Type B pancreatic cell (in vitro differentiated cells): ENCODE results near the gene ZNF625. TPM values are rescaled to one million over a fixed set of nuclear protein-coding genes. Genes with fewer than 3 reads are reported as not detected.
A peak's percentile ranks its signal among the peaks of the same experiment; 100 is the strongest.

Experiments used
- DNase-seq: peaks from one replicate; pipeline ENCODE4 v3.0.0; 2021; ENCODE audit warnings: mixed read lengths; ENCODE audit not compliant: unreplicated experiment; ENCODE audit errors: extremely low spot score
- H3K27ac Mint-ChIP-seq: 2 replicates; pipeline ENCODE4 v1.8.0; 2021; ENCODE audit warnings: mild to moderate bottlenecking, mixed read lengths
- H3K27me3 Mint-ChIP-seq: 2 replicates; pipeline ENCODE4 v1.8.0; 2021; ENCODE audit warnings: mixed read lengths
- H3K36me3 Mint-ChIP-seq: 2 replicates; pipeline ENCODE4 v1.8.0; 2021; ENCODE audit warnings: mixed read lengths
- H3K4me1 Mint-ChIP-seq: one replicate; pipeline ENCODE4 v1.8.0; 2021; ENCODE audit warnings: mixed read lengths; ENCODE audit not compliant: unreplicated experiment
- H3K4me3 Mint-ChIP-seq: 2 replicates; pipeline ENCODE4 v1.8.0; 2021; ENCODE audit warnings: mild to moderate bottlenecking, mixed read lengths
- H3K9me3 Mint-ChIP-seq: 2 replicates; pipeline ENCODE4 v1.8.0; 2021; ENCODE audit warnings: mixed read lengths
- CTCF ChIP-seq: fragments of 200-600 bp; sonication (generic); conservative IDR thresholded peaks from 2 replicates; pipeline ENCODE4 v1.5.0; 2021; ENCODE audit warnings: antibody characterized with exemption, mild to moderate bottlenecking
- long read RNA-seq: library from polyadenylated mRNA; unstranded; transcript quantifications from one replicate; pipeline ENCODE4 v2.0.0, GENCODE V29; 2020
- total RNA-seq: library from RNA; stranded (reverse); gene quantifications from 2 replicates; pipeline ENCODE4 v1.2.1, GENCODE V29; 2021; ENCODE audit warnings: low replicate concordance

Gene ZNF625
- total RNA-seq: 14.8 and 23.3 TPM in 2 replicates
- long read RNA-seq, partial matches to known transcripts: 0 of 5 reads
- long read RNA-seq, other reads (novel, unspliced or antisense): 5 of 5 reads

GRCh38 chr19:12156223-12157058 is at the start of gene ZNF625:
TSS of gene ZNF625 (minus strand) at chr19:12156734. CDS start at chr19:12156558, 176 bp downstream.
- Mint-ChIP-seq H3K4me3 (peak within 1 kb of the TSS; percentile 86), H3K27me3 (no peaks in the 10 kb centered on the region), H3K4me1 (peaks cover 8% of the 10 kb centered on the region), H3K36me3 (peaks cover 30% of the 10 kb centered on the region), H3K9me3 (peaks cover 8% of the 10 kb centered on the region), H3K27ac (peak within 1 kb of the TSS; percentile 89)
- peak; percentile 91 for DNase-seq
- no peak for TF ChIP-seq CTCF

DNA sequence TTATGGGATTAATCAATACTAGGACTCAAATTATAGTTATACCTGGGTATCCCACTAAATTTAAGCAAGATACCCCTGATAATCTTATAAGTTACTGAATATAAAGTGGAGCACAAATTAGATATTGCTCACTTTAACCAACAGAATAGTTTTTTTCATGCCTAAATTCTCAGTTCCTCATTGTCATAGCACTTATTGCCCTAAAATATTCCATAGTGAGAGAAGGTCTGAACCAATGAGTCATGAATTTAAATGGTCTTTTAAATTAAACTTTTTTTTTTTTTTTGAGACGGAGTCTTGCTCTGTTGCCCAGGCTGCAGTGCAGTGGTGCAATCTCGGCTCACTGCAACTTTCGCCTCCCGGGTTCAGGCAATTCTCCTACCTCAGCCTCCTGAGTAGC is 48.8 kb upstream of the ZNF625 start:
- DNase-seq: no peak
- H3K9me3 Mint-ChIP-seq: peaks cover 38% of the 10 kb centered on the region
- no peak overlapping the region for H3K4me3 Mint-ChIP-seq
- no peaks in the 10 kb centered on the region for H3K4me1 Mint-ChIP-seq
- H3K27ac Mint-ChIP-seq: no peak overlapping the region
- peaks cover 49% of the 10 kb centered on the region for H3K36me3 Mint-ChIP-seq
- no peak for TF ChIP-seq CTCF
- no peaks in the 10 kb centered on the region for H3K27me3 Mint-ChIP-seq

- no peak for DNase-seq
- TF ChIP-seq CTCF: no peak
- Mint-ChIP-seq H3K4me3 (no peak overlapping the region), H3K9me3 (peaks cover 30% of the 10 kb centered on the region), H3K27ac (no peak overlapping the region), H3K4me1 (no peaks in the 10 kb centered on the region), H3K36me3 (peaks cover 45% of the 10 kb centered on the region), H3K27me3 (no peaks in the 10 kb centered on the region)
Observed at GRCh38 chr19:12202250-12202649, 45.7 kb upstream of the ZNF625 start.

GRCh38 chr19:12199757-12200419 is 43.4 kb upstream of the ZNF625 start:
- Mint-ChIP-seq H3K4me1 (no peaks in the 10 kb centered on the region), H3K27ac (no peak overlapping the region), H3K4me3 (no peak overlapping the region), H3K36me3 (peaks cover 46% of the 10 kb centered on the region), H3K27me3 (no peaks in the 10 kb centered on the region), H3K9me3 (peaks cover 20% of the 10 kb centered on the region)
- no peak for TF ChIP-seq CTCF
- no peak for DNase-seq

GRCh38 chr19:12198136-12198535 is 41.6 kb upstream of the ZNF625 start:
- no peak overlapping the region for H3K27ac Mint-ChIP-seq
- DNase-seq: no peak
- no peaks in the 10 kb centered on the region for H3K4me1 Mint-ChIP-seq
- TF ChIP-seq CTCF: no peak
- peaks cover 46% of the 10 kb centered on the region for H3K36me3 Mint-ChIP-seq
- no peaks in the 10 kb centered on the region for H3K27me3 Mint-ChIP-seq
- H3K9me3 Mint-ChIP-seq: peaks cover 20% of the 10 kb centered on the region
- H3K4me3 Mint-ChIP-seq: no peak overlapping the region
